ENCODE measurements around the gene PMF1.
A peak's percentile ranks its signal among the peaks of the same experiment; 100 is the strongest.

PMF1 gene

GRCh38 chr1:156233426-156234127, 20.8 kb downstream of the PMF1 start:
- no peak for DNase-seq (ENCODE audit: low read depth in 1 of 2, low spot score in 1 of 2)
- TF ChIP-seq JUND (IDR thresholded peaks at IDR 0.05; ENCODE audit: low read depth), result no peak
- in situ Hi-C loops (cut with HindIII; ENCODE audit: low pct_unique_long_range_greater_than_20kb, low sequenced_read_pairs), result no loop called here

- DNase-seq (ENCODE audit: low read depth in 1 of 2, low spot score in 1 of 2), result no peak
- no peak for TF ChIP-seq JUND (IDR thresholded peaks at IDR 0.05; ENCODE audit: low read depth)
- in situ Hi-C loops (cut with HindIII; ENCODE audit: low pct_unique_long_range_greater_than_20kb, low sequenced_read_pairs), result no loop called here
Measured at GRCh38 chr1:156236164-156236563, 23.4 kb downstream of the PMF1 start.

- in situ Hi-C loops (cut with HindIII; ENCODE audit: low pct_unique_long_range_greater_than_20kb, low sequenced_read_pairs), result no loop called here
- no peak for DNase-seq (ENCODE audit: low read depth in 1 of 2, low spot score in 1 of 2)
- no peak for TF ChIP-seq JUND (IDR thresholded peaks at IDR 0.05; ENCODE audit: low read depth)
Measured at GRCh38 chr1:156238248-156238647, 25.4 kb downstream of the PMF1 start.

- no peak for TF ChIP-seq JUND (IDR thresholded peaks at IDR 0.05; ENCODE audit: low read depth)
- in situ Hi-C loops (cut with HindIII; ENCODE audit: low pct_unique_long_range_greater_than_20kb, low sequenced_read_pairs), result no loop called here
- DNase-seq (ENCODE audit: low read depth in 1 of 2, low spot score in 1 of 2), result no peak
Measured at GRCh38 chr1:156241311-156241811, 28.6 kb downstream of the PMF1 start.

GRCh38 chr1:156241926-156242325, 29.1 kb downstream of the PMF1 start, which contains the start of gene BGLAP:
Gene BGLAP (plus strand): TSS chr1:156242184. CDS start chr1:156242232, 48 bp downstream.
- no peak for DNase-seq (ENCODE audit: low read depth in 1 of 2, low spot score in 1 of 2)
- TF ChIP-seq JUND (IDR thresholded peaks at IDR 0.05; ENCODE audit: low read depth), result no peak
- in situ Hi-C loops (cut with HindIII; ENCODE audit: low pct_unique_long_range_greater_than_20kb, low sequenced_read_pairs), result no loop called here

GRCh38 chr1:156242738-156243137, 29.9 kb downstream of the PMF1 start:
- TF ChIP-seq JUND (IDR thresholded peaks at IDR 0.05; ENCODE audit: low read depth), result no peak
- DNase-seq (ENCODE audit: low read depth in 1 of 2, low spot score in 1 of 2), result no peak
- in situ Hi-C loops (cut with HindIII; ENCODE audit: low pct_unique_long_range_greater_than_20kb, low sequenced_read_pairs), result no loop called here

GRCh38 chr1:156244126-156244525, 31.3 kb downstream of the PMF1 start:
- TF ChIP-seq JUND (IDR thresholded peaks at IDR 0.05; ENCODE audit: low read depth), result no peak
- in situ Hi-C loops (cut with HindIII; ENCODE audit: low pct_unique_long_range_greater_than_20kb, low sequenced_read_pairs), result no loop called here
- no peak for DNase-seq (ENCODE audit: low read depth in 1 of 2, low spot score in 1 of 2)

- DNase-seq (ENCODE audit: low read depth in 1 of 2, low spot score in 1 of 2), result no peak
- in situ Hi-C loops (cut with HindIII; ENCODE audit: low pct_unique_long_range_greater_than_20kb, low sequenced_read_pairs), result no loop called here
- TF ChIP-seq JUND (IDR thresholded peaks at IDR 0.05; ENCODE audit: low read depth), result no peak
Measured at GRCh38 chr1:156244712-156245111, 31.9 kb downstream of the PMF1 start.

GRCh38 chr1:156245451-156246232, 32.8 kb downstream of the PMF1 start:
- in situ Hi-C loops (cut with HindIII; ENCODE audit: low pct_unique_long_range_greater_than_20kb, low sequenced_read_pairs), result no loop called here
- no peak for TF ChIP-seq JUND (IDR thresholded peaks at IDR 0.05; ENCODE audit: low read depth)
- DNase-seq (ENCODE audit: low read depth in 1 of 2, low spot score in 1 of 2), result no peak

GRCh38 chr1:156246241-156246780, 33.5 kb downstream of the PMF1 start:
- TF ChIP-seq JUND (IDR thresholded peaks at IDR 0.05; ENCODE audit: low read depth), result no peak
- in situ Hi-C loops (cut with HindIII; ENCODE audit: low pct_unique_long_range_greater_than_20kb, low sequenced_read_pairs), result no loop called here
- no peak for DNase-seq (ENCODE audit: low read depth in 1 of 2, low spot score in 1 of 2)

GRCh38 chr1:156246781-156247459, 34.1 kb downstream of the PMF1 start:
- in situ Hi-C loops (cut with HindIII; ENCODE audit: low pct_unique_long_range_greater_than_20kb, low sequenced_read_pairs), result no loop called here
- TF ChIP-seq JUND (IDR thresholded peaks at IDR 0.05; ENCODE audit: low read depth), result no peak
- DNase-seq (ENCODE audit: low read depth in 1 of 2, low spot score in 1 of 2), result peak; percentile 57 to 77

GRCh38 chr1:156247460-156248322, 34.9 kb downstream of the PMF1 start, which contains the start of gene PAQR6:
Gene PAQR6 (minus strand): TSS chr1:156248056. CDS start chr1:156246731, 1,325 bp downstream.
- no peak for TF ChIP-seq JUND (IDR thresholded peaks at IDR 0.05; ENCODE audit: low read depth)
- DNase-seq (ENCODE audit: low read depth in 1 of 2, low spot score in 1 of 2), result no peak
- in situ Hi-C loops (cut with HindIII; ENCODE audit: low pct_unique_long_range_greater_than_20kb, low sequenced_read_pairs), result no loop called here

Data from T47D (cell line).